ENCODE measurements around the gene PDE4A. TPM values are rescaled to one million over a fixed set of nuclear protein-coding genes. Genes with fewer than 3 reads are reported as not detected.

Gene PDE4A
- total and polyA plus RNA-seq, 10 of the 15 experiments (the other 5 are each of a cell fraction or from before 2014, with no cell fraction given) = 0.24 to 13.3 (median 4.9) TPM

DNA sequence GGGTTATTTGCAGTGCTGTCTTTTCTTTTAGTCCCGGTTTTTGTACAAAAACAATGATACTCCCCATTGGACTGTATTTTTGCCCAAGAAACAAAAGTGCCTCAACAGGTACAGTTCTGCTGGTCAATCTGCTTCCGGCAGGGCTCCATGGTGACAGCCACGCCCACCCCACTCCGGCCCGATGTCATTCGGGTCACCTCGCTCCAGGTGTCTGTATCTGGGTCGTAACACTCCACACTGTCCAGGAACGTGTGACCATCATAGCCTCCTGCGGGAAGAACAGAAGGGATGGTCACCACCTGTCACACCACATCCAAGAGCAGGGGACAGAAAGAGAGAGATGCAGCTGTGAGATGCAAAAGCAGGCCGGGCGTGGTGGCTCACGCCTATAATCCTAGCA, 66.2 kb downstream of the PDE4A start (continued):
- TF ChIP-seq, protein P1, sequence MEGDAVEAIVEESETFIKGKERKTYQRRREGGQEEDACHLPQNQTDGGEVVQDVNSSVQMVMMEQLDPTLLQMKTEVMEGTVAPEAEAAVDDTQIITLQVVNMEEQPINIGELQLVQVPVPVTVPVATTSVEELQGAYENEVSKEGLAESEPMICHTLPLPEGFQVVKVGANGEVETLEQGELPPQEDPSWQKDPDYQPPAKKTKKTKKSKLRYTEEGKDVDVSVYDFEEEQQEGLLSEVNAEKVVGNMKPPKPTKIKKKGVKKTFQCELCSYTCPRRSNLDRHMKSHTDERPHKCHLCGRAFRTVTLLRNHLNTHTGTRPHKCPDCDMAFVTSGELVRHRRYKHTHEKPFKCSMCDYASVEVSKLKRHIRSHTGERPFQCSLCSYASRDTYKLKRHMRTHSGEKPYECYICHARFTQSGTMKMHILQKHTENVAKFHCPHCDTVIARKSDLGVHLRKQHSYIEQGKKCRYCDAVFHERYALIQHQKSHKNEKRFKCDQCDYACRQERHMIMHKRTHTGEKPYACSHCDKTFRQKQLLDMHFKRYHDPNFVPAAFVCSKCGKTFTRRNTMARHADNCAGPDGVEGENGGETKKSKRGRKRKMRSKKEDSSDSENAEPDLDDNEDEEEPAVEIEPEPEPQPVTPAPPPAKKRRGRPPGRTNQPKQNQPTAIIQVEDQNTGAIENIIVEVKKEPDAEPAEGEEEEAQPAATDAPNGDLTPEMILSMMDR (IDR thresholded peaks at IDR 0.05 in 2 of 3, conservative IDR thresholded peaks at IDR 0.05 in 1 of 3; ENCODE audit: control insufficient read depth in 2 of 3, extremely low read depth in 1 of 3, insufficient read depth in 1 of 3, low read depth in 3 of 3, low read length in 3 of 3) = no peak
- TF ChIP-seq NFXL1 (IDR thresholded peaks at IDR 0.05; ENCODE audit: borderline replicate concordance) (no peak), SIN3A (IDR thresholded peaks at IDR 0.05; ENCODE audit: low read depth, low read length) (no peak), TBL1XR1 (IDR thresholded peaks at IDR 0.05; ENCODE audit: low read depth, low read length) (no peak), SRF (IDR thresholded peaks at IDR 0.05; ENCODE audit: low read depth in 2 of 2, low read length in 2 of 2) (no peak), LARP7 (IDR thresholded peaks at IDR 0.05) (no peak), ZNF622 (IDR thresholded peaks at IDR 0.05) (no peak), HCFC1 (IDR thresholded peaks at IDR 0.05; ENCODE audit: low read length) (no peak), IKZF1 (conservative IDR thresholded peaks at IDR 0.05) (no peak), ASH2L (IDR thresholded peaks at IDR 0.05; ENCODE audit: borderline replicate concordance, low read depth) (no peak)
- TF ChIP-seq, protein P2, sequence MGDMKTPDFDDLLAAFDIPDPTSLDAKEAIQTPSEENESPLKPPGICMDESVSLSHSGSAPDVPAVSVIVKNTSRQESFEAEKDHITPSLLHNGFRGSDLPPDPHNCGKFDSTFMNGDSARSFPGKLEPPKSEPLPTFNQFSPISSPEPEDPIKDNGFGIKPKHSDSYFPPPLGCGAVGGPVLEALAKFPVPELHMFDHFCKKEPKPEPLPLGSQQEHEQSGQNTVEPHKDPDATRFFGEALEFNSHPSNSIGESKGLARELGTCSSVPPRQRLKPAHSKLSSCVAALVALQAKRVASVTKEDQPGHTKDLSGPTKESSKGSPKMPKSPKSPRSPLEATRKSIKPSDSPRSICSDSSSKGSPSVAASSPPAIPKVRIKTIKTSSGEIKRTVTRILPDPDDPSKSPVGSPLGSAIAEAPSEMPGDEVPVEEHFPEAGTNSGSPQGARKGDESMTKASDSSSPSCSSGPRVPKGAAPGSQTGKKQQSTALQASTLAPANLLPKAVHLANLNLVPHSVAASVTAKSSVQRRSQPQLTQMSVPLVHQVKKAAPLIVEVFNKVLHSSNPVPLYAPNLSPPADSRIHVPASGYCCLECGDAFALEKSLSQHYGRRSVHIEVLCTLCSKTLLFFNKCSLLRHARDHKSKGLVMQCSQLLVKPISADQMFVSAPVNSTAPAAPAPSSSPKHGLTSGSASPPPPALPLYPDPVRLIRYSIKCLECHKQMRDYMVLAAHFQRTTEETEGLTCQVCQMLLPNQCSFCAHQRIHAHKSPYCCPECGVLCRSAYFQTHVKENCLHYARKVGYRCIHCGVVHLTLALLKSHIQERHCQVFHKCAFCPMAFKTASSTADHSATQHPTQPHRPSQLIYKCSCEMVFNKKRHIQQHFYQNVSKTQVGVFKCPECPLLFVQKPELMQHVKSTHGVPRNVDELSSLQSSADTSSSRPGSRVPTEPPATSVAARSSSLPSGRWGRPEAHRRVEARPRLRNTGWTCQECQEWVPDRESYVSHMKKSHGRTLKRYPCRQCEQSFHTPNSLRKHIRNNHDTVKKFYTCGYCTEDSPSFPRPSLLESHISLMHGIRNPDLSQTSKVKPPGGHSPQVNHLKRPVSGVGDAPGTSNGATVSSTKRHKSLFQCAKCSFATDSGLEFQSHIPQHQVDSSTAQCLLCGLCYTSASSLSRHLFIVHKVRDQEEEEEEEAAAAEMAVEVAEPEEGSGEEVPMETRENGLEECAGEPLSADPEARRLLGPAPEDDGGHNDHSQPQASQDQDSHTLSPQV (IDR thresholded peaks at IDR 0.05) = no peak

Measured in GM12878 (cell line).